ENCODE measurements around the gene SGIP1. TPM values are rescaled to one million over a fixed set of nuclear protein-coding genes. Genes with fewer than 3 reads are reported as not detected.

The SGIP1 gene
- total and polyA plus RNA-seq, 2 donors (not counting 3 experiments of a cell fraction or from before 2014, with no cell fraction given), result 30.9 to 68.9 TPM

- Histone ChIP-seq H4K20me1 (replicated peaks; ENCODE audit: control insufficient read depth, extremely low read depth, insufficient read depth, low read length) (no peaks in the 10 kb centered on the region), H3K27ac (ENCODE audit: insufficient read depth, low read depth, low read length) (no peak overlapping the region), H3K4me1 (ENCODE audit: control insufficient read depth, extremely low read depth, insufficient read depth, low read length) (peaks cover 11% of the 10 kb centered on the region), H3K9me3 (replicated peaks; ENCODE audit: control insufficient read depth, insufficient read depth, low read length) (no peaks in the 10 kb centered on the region), H3K4me2 (ENCODE audit: insufficient read depth, low read length) (no peak overlapping the region), H3K36me3 (ENCODE audit: control insufficient read depth in 2 of 2, extremely low read depth in 1 of 2, insufficient read depth in 2 of 2, low read length in 2 of 2) (peaks cover 0 to 9% of the 10 kb centered on the region in 2 experiments), H3K27me3 (ENCODE audit: control insufficient read depth in 2 of 2, insufficient read depth in 2 of 2, low read length in 2 of 2) (no peaks in the 10 kb centered on the region), H3K4me3 (replicated peaks in 1 of 3; ENCODE audit: insufficient read depth in 1 of 3, low read depth in 1 of 3, low read length in 3 of 3) (no peak overlapping the region), H3K79me2 (ENCODE audit: control insufficient read depth, insufficient read depth, low read length) (no peaks in the 10 kb centered on the region), H3K9ac (replicated peaks; ENCODE audit: extremely low read depth, insufficient read depth, low read length) (no peak overlapping the region), H3K9me1 (replicated peaks; ENCODE audit: control insufficient read depth, extremely low read depth, insufficient read depth, low read length) (no peaks in the 10 kb centered on the region), H2AFZ (ENCODE audit: low read depth, low read length) (no peak overlapping the region)
- BruUV-seq (replicated peaks), result no TSS peak
- FAIRE-seq, result no peak
- TF ChIP-seq EZH2 (IDR thresholded peaks at IDR 0.05; ENCODE audit: borderline replicate concordance, low read depth, low read length, severe bottlenecking) (no peak), JUN (IDR thresholded peaks at IDR 0.05; ENCODE audit: borderline replicate concordance, insufficient read depth, insufficient read length, low read depth) (no peak), FOS (IDR thresholded peaks at IDR 0.05; ENCODE audit: borderline replicate concordance, insufficient read depth, low read length) (no peak), MYC (IDR thresholded peaks at IDR 0.05; ENCODE audit: low read depth, low read length) (no peak)
- ChIA-PET POLR2A (no interaction called here), CTCF (no interaction called here)
- intact Hi-C loops (cut with micrococcal nuclease), result no loop called here
- dilution Hi-C loops (cut with MboI; ENCODE audit: extremely low pct_ligation_motif_present, low sequenced_read_pairs), result no loop called here
- DNase-seq (ENCODE audit: low read depth, low spot score), result no peak
Observed at GRCh38 chr1:66596191-66596590, 62.2 kb downstream of the SGIP1 start.

DNA sequence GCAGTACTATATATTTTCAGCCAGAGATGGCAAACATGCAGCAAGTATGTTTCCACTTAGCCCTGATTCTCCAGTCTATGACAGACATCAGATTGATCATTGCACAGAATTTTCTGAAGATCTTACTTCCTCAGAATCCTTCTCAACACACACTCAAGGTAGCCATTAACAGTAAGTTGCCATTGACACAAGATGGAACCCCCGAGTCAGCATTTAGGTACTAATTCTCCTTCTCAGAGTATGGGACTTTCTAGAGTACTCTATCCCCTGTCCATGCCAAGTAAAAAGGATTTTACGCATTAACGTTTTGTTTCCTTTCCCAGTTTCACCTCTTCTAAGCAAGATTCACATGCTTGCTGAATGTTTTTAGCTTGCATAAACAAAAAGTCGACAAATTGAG, 63.5 kb downstream of the SGIP1 start:
- DNase-seq (ENCODE audit: low read depth, low spot score), result no peak
- FAIRE-seq, result no peak

More for the DNA sequence above, 63.5 kb downstream of the SGIP1 start:
- CTCF ChIA-PET, result no interaction called here
- peaks cover 0 to 3% of the 10 kb centered on the region in 2 experiments for H3K36me3 ChIP-seq (ENCODE audit: control insufficient read depth in 2 of 2, extremely low read depth in 1 of 2, insufficient read depth in 2 of 2, low read length in 2 of 2)
- no peak overlapping the region for H3K9ac ChIP-seq (replicated peaks; ENCODE audit: extremely low read depth, insufficient read depth, low read length)
- no peak overlapping the region for H3K4me3 ChIP-seq (replicated peaks in 1 of 3; ENCODE audit: insufficient read depth in 1 of 3, low read depth in 1 of 3, low read length in 3 of 3)
- no peaks in the 10 kb centered on the region for H3K9me1 ChIP-seq (replicated peaks; ENCODE audit: control insufficient read depth, extremely low read depth, insufficient read depth, low read length)
- H3K27ac ChIP-seq (ENCODE audit: insufficient read depth, low read depth, low read length), result no peak overlapping the region
- H3K4me1 ChIP-seq (ENCODE audit: control insufficient read depth, extremely low read depth, insufficient read depth, low read length), result peaks cover 11% of the 10 kb centered on the region
- intact Hi-C loops (cut with micrococcal nuclease) (no loop called here), dilution Hi-C loops (cut with MboI; ENCODE audit: extremely low pct_ligation_motif_present, low sequenced_read_pairs) (no loop called here)
- BruUV-seq (replicated peaks), result no TSS peak
- no peaks in the 10 kb centered on the region for H4K20me1 ChIP-seq (replicated peaks; ENCODE audit: control insufficient read depth, extremely low read depth, insufficient read depth, low read length)
- no peaks in the 10 kb centered on the region for H3K9me3 ChIP-seq (replicated peaks; ENCODE audit: control insufficient read depth, insufficient read depth, low read length)
- no peaks in the 10 kb centered on the region for H3K27me3 ChIP-seq (ENCODE audit: control insufficient read depth in 2 of 2, insufficient read depth in 2 of 2, low read length in 2 of 2)
- TF ChIP-seq FOS (IDR thresholded peaks at IDR 0.05; ENCODE audit: borderline replicate concordance, insufficient read depth, low read length) (no peak), JUN (IDR thresholded peaks at IDR 0.05; ENCODE audit: borderline replicate concordance, insufficient read depth, insufficient read length, low read depth) (no peak), CTCF (IDR thresholded peaks at IDR 0.05; ENCODE audit: extremely low read depth in 1 of 2, insufficient read depth in 1 of 2, low read depth in 1 of 2, low read length in 2 of 2) (no peak), GATA2 (IDR thresholded peaks at IDR 0.05; ENCODE audit: insufficient read depth, insufficient read length, low read depth, low read length) (no peak), POLR2AphosphoS5 (IDR thresholded peaks at IDR 0.05; ENCODE audit: insufficient read depth, low read depth, low read length) (no peak), MAX (IDR thresholded peaks at IDR 0.05; ENCODE audit: insufficient read depth, insufficient read length) (no peak), EZH2 (IDR thresholded peaks at IDR 0.05; ENCODE audit: borderline replicate concordance, low read depth, low read length, severe bottlenecking) (no peak), POLR2A (IDR thresholded peaks at IDR 0.05; ENCODE audit: low read depth, low read length) (no peak), MYC (IDR thresholded peaks at IDR 0.05; ENCODE audit: low read depth, low read length) (no peak)
- POLR2A ChIA-PET, result no interaction called here
- no peak overlapping the region for H3K4me2 ChIP-seq (ENCODE audit: insufficient read depth, low read length)
- no peaks in the 10 kb centered on the region for H3K79me2 ChIP-seq (ENCODE audit: control insufficient read depth, insufficient read depth, low read length)
- no peak overlapping the region for H2AFZ ChIP-seq (ENCODE audit: low read depth, low read length)
